Astrocyte (in vitro differentiated cells and primary cell): ENCODE data around the gene MOB1A. TPM values are rescaled to one million over a fixed set of nuclear protein-coding genes. Genes with fewer than 3 reads are reported as not detected.

Experiments used
- DNase-seq: peaks from one replicate; pipeline ENCODE4 v3.0.0-alpha.2; 2010; ENCODE audit warnings: low read depth
- FAIRE-seq: peaks from 2 replicates; lab custom pipeline; 2011; peaks lifted over from hg19 to GRCh38; lab: Jason Lieb, UNC
- H2AFZ ChIP-seq: 2 replicates; pipeline ENCODE4 v1.6.0; 2012; ENCODE audit warnings: low read depth, low read length, inconsistent platforms
- H3K27ac ChIP-seq: 2 replicates; pipeline ENCODE4 v1.5.1; 2011; ENCODE audit warnings: low read depth, low read length, inconsistent platforms
- H3K27me3 ChIP-seq: 2 replicates; pipeline ENCODE4 v1.6.0; 2011; ENCODE audit warnings: low read length, inconsistent platforms; ENCODE audit not compliant: insufficient read depth
- H3K36me3 ChIP-seq: 2 replicates; pipeline ENCODE4 v1.5.1; 2011; ENCODE audit warnings: low read length, inconsistent platforms; ENCODE audit not compliant: insufficient read depth
- H3K4me1 ChIP-seq: 2 replicates; pipeline ENCODE4 v1.5.1; 2011; ENCODE audit warnings: low read length, inconsistent platforms; ENCODE audit not compliant: insufficient read depth
- H3K4me2 ChIP-seq: 2 replicates; pipeline ENCODE4 v1.6.0; 2012; ENCODE audit warnings: low read length, inconsistent platforms
- H3K4me3 ChIP-seq: 2 replicates; pipeline ENCODE4 v1.5.1; 2011; ENCODE audit warnings: low read depth, mild to moderate bottlenecking, low read length, inconsistent platforms; ENCODE audit not compliant: insufficient read depth
- H3K79me2 ChIP-seq: 2 replicates; pipeline ENCODE4 v1.6.0; 2012; ENCODE audit warnings: mild to moderate bottlenecking, low read length, inconsistent platforms; ENCODE audit not compliant: insufficient read depth
- H3K9ac ChIP-seq: 2 replicates; pipeline ENCODE4 v1.6.0; 2012; ENCODE audit warnings: mild to moderate bottlenecking, low read length, inconsistent platforms
- H3K9me3 ChIP-seq: 2 replicates; pipeline ENCODE4 v1.5.1; 2012; ENCODE audit warnings: low read depth, mild to moderate bottlenecking, low read length, inconsistent platforms; ENCODE audit not compliant: insufficient read depth
- H4K20me1 ChIP-seq: 2 replicates; pipeline ENCODE4 v1.6.0; 2012; ENCODE audit warnings: low read length, inconsistent platforms; ENCODE audit not compliant: insufficient read depth
- H3K27ac Mint-ChIP-seq: one replicate; pipeline ENCODE4 v1.8.0; 2021; ENCODE audit warnings: mild to moderate bottlenecking, mixed read lengths; ENCODE audit not compliant: unreplicated experiment
- H3K27me3 Mint-ChIP-seq: one replicate; pipeline ENCODE4 v1.8.0; 2021; ENCODE audit warnings: low read depth, mixed read lengths; ENCODE audit not compliant: unreplicated experiment
- H3K36me3 Mint-ChIP-seq: one replicate; pipeline ENCODE4 v1.8.0; 2021; ENCODE audit warnings: low read depth, mixed read lengths; ENCODE audit not compliant: unreplicated experiment
- H3K4me1 Mint-ChIP-seq: one replicate; pipeline ENCODE4 v1.8.0; 2021; ENCODE audit warnings: low read depth, mixed read lengths; ENCODE audit not compliant: unreplicated experiment
- H3K4me3 Mint-ChIP-seq: one replicate; pipeline ENCODE4 v1.8.0; 2021; ENCODE audit warnings: mild to moderate bottlenecking, moderate library complexity, mixed read lengths; ENCODE audit not compliant: unreplicated experiment
- H3K9me3 Mint-ChIP-seq: one replicate; pipeline ENCODE4 v1.8.0; 2021; ENCODE audit warnings: mild to moderate bottlenecking, mixed read lengths; ENCODE audit not compliant: unreplicated experiment
- CTCF ChIP-seq: IDR thresholded peaks from 2 replicates; pipeline ENCODE4 v1.5.1; 2011; ENCODE audit warnings: low read depth, mild to moderate bottlenecking, inconsistent platforms, low read length, moderate library complexity; ENCODE audit not compliant: insufficient read depth
- EZH2 ChIP-seq: IDR thresholded peaks from 2 replicates; pipeline ENCODE4 v1.6.1; 2012; ENCODE audit warnings: mild to moderate bottlenecking, low read length, inconsistent platforms; ENCODE audit not compliant: insufficient read depth
- total RNA-seq: library from RNA; stranded (reverse); gene quantifications from 2 replicates; pipeline ENCODE4 v1.2.1, GENCODE V29; 2021

MOB1A gene
- total RNA-seq, 1 donor from 2014 or later: 116 TPM

- Mint-ChIP-seq H3K27me3 (no peaks in the 10 kb centered on the region), H3K36me3 (peaks cover 23% of the 10 kb centered on the region), H3K27ac (no peak overlapping the region), H3K4me3 (no peak overlapping the region), H3K4me1 (no peaks in the 10 kb centered on the region), H3K9me3 (no peaks in the 10 kb centered on the region)
- peaks cover 23% of the 10 kb centered on the region for H4K20me1 ChIP-seq
- no peaks in the 10 kb centered on the region for H3K4me1 ChIP-seq
- no peak overlapping the region for H3K9ac ChIP-seq
- peaks cover 9% of the 10 kb centered on the region for H3K79me2 ChIP-seq
- H2AFZ ChIP-seq: no peak overlapping the region
- no peak overlapping the region for H3K4me2 ChIP-seq
- no peak overlapping the region for H3K4me3 ChIP-seq
- no peaks in the 10 kb centered on the region for H3K9me3 ChIP-seq
- DNase-seq: no peak
- H3K27me3 ChIP-seq: no peaks in the 10 kb centered on the region
- no peak overlapping the region for H3K27ac ChIP-seq
- peaks cover 6% of the 10 kb centered on the region for H3K36me3 ChIP-seq
- FAIRE-seq: no peak
- TF ChIP-seq CTCF: no peak
- TF ChIP-seq EZH2: no peak
Measured at GRCh38 chr2:74137651-74138599, 40.8 kb downstream of the MOB1A start.

- Mint-ChIP-seq H3K4me3 (no peak overlapping the region), H3K9me3 (no peaks in the 10 kb centered on the region)
Measured at GRCh38 chr2:74131901-74132300, 46.8 kb downstream of the MOB1A start.

More at GRCh38 chr2:74131901-74132300, 46.8 kb downstream of the MOB1A start:
- no peak overlapping the region for H2AFZ ChIP-seq
- H3K36me3 ChIP-seq: peaks cover 6% of the 10 kb centered on the region
- no peak overlapping the region for H3K4me3 ChIP-seq
- H3K27me3 ChIP-seq: peaks cover 4% of the 10 kb centered on the region
- Mint-ChIP-seq H3K27ac (no peak overlapping the region), H3K36me3 (peaks cover 7% of the 10 kb centered on the region), H3K4me1 (no peaks in the 10 kb centered on the region), H3K27me3 (peaks cover 2% of the 10 kb centered on the region)
- FAIRE-seq (no peak), DNase-seq (no peak)
- no peak overlapping the region for H3K27ac ChIP-seq
- H3K9ac ChIP-seq: no peak overlapping the region
- H4K20me1 ChIP-seq: no peaks in the 10 kb centered on the region
- no peak for TF ChIP-seq EZH2
- TF ChIP-seq CTCF: no peak
- H3K4me2 ChIP-seq: no peak overlapping the region
- H3K79me2 ChIP-seq: no peaks in the 10 kb centered on the region
- no peaks in the 10 kb centered on the region for H3K4me1 ChIP-seq
- no peaks in the 10 kb centered on the region for H3K9me3 ChIP-seq
